NCI-H146 treated with DMSO at 0.1 percent for 48 hours (cell line): ENCODE measurements around the gene TREX2.

Experiments
- DNase-seq: peaks from one replicate; lab custom pipeline; 2025; ENCODE audit not compliant: unreplicated experiment; lab: John Stamatoyannopoulos, UW

The TREX2 gene

DNA sequence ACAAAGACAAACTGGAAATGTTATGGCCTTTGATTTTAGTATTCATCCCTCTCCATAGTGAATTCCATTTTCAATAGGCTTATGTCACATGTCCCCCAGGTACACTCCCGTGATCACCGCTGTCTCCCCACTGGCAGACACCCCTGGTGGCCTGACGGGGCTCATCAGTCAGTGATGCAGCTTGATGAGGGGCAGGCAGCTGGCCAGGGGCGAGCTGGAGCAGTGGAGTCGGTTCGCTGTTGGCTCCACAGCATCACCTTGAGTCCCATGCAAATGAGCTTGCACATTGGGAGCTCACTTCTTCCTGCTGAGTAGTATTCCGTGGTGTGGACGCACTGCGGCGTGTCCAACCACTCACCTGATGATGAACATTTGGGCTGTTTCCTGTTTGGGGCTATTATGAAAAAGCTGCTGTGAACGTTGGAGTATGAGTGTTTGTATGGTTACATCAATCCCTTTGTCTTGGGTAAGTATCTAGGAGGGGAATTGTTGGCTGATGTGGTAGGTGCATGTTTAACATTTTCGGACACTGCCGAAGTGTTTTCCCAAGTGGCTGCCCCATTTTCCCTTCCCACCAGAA, 5.2 kb downstream of the TREX2 start:
- no peak for DNase-seq

DNA sequence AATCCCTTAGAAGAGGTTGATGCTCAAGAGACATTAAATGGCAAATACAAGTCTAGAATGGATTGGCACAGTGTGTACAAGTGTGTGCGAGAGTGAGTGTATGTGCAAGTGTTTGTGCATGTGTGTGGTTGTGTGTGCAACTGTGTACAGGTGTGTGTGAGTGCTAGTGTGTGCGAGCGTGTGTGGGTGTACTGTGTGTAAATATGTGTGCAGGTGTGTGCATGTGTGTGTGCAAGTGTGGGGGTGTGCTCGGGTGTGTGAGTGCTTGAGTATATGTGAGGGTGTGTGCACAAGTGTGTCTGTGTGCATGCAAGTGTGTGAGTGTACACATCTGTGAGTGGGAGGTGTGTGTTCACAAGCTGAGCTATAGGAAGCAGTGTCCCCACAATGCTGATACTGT, 5.9 kb downstream of the TREX2 start:
- no peak for DNase-seq

DNA sequence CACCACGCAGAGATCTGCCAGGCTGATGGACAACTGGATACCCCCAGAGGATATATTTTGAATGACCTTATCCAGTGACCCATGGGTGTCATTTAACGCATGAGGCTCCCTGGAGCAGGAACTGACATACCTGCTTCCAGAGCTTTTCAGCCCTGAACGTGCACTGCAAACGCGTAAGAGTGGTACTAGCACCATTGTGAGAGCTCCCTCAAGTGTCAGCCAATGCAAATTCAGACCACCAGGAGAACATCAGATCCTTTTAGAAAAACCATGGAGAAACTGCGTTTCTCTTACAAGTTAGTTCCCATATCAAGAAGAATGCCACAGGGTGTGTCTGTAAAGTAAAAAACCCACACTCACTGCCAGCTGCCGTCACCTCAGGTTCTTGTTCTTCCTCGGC, 7.3 kb downstream of the TREX2 start:
- peak; percentile 6 for DNase-seq

GRCh38 chrX:153435845-153436244, 10.0 kb downstream of the TREX2 start:
- no peak for DNase-seq

DNA sequence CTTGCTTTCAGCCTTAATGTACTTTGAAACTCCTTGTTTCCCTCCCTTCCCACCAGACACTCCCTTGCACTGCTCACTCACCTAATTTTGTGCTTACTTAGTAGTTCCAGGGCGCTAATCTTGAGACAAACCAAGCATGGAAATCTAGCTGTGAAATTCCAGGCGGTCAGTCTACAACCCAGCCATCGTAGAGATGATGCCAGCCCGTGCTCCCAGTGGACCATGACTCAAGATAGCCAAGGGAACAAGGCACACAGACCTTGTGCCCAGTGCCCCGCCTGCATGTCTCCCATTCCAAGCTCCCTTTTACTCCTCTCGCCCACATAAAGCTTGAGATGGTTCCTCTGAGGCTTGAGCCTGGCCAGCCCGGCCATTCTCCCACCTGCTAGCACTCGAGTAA, 11.1 kb downstream of the TREX2 start:
- DNase-seq: no peak

DNA sequence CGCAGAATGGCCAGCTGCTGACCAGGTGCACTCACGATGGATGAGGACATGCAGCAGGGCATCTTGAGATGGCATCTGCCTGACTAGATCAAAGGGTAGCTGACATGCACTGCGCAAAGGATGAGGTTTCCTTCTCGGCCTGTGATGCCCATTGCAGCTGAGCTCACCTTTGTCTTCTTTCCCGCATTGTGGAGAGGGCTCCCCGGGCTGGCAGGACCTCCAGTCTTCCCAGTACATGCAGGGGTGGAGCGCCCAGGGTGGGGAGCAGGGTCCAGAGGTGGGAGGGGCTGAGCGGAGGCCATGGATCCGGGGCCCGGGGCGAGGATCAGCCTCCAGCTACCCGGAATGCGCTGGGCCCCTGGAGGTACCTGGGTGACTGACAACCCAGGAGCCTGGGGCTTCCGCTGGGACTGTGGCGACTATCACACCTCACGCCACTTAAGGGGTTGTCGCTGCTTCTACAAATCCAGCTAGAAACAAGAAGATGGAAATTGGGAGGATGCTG, 12.0 kb downstream of the TREX2 start:
- no peak for DNase-seq

DNA sequence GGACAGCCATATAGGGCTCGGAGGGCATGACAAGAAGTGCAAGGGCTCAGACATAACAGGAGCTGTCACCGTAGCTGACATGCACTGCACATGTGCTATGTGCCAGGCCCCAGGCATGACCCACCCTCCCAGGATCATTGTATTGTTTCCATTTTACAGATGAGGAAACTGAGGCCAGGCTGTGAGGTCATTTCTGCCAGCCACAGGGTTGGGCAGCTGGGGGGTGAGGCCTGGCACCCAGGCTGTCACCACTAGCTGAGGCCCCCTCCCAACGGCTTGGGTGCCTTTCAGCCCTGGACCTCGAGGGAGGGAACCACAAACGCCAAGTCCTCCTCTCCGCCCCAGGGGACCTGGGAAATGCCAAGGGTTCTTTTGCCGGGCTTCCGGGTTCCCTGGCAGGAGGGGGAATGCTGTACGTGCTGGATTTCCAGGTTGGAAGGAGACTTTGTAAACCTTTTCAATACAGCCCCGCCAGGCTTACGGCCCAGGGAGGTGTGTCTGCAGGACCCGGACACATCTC, 12.6 kb downstream of the TREX2 start:
- DNase-seq: no peak

DNA sequence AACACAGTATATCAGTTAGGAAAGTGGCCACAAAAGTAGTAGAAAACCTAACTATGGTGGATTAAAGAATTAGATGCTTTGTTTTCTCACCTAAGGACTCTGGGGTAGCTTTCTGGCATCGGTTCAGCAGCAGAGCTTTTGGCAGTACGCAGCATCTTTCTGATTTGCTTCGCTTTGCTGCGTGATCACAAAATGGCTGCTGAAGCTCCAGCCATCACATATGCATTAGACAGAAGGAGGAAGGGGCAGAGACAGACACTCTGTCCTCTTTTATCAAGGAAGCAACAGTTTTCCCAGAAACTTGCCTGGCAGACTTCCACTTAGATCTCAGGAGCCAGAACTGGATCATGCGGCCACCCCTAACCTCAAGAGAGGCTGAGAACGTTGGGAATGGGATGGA, 15.1 kb downstream of the TREX2 start:
- no peak for DNase-seq

GRCh38 chrX:153426204-153426603, 19.7 kb downstream of the TREX2 start:
- DNase-seq: no peak

- DNase-seq: no peak
Measured at GRCh38 chrX:153423652-153424051, 22.2 kb downstream of the TREX2 start.

DNA sequence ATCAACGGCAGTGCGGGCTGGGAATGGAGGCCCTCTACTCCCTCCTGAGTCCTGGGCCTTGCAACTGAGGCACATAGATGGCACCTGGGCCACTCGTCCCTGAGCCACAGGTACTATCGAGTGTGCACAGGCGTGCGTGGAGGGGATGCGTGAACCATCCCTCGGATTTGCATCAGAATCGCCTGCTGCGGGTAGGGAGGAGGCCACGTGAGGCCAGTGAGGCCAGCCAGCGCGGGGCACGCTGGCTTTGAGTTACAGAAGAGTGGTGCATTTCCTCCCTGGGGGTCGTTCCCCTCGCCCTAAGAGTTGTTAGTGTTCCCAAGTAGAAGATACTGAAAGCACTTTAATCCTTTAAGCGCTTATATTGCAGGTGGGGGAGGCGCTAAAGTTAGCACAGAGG, 24.0 kb downstream of the TREX2 start:
- DNase-seq: no peak

- DNase-seq: no peak
Measured at GRCh38 chrX:153420851-153421599, 24.8 kb downstream of the TREX2 start.

GRCh38 chrX:153417637-153418036, 28.2 kb downstream of the TREX2 start:
- DNase-seq: no peak

DNA sequence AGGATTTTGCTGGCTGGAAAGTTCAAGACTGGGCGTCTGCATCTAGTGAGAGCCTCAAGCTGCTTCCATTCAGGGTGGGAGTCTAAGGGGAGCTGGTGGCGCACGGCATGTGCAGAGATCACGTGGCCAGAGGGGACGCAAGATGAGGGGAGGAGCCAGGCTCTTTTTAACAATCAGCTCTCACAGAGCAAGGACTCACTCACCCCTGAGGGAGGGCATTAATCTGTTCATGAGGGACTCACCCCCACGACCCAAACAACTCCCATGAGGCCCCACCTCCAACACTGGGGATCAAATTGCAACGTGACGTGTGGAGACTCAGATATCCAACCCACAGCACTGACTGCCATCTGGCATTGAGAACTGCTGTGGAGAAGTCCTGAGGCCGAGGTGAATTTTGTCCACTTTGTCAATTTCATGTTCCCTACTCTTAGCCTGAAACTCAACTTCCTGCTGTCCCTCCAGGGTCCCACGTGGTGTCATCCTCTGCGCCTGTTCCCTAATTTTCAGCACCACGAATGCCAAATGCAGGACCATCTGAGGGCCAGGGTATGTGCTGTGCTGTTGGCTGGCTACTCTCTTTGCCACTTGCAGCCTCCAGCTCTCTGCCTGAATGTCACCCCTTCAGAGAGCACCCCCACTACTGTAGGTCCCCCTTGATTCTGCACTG, 28.9 kb downstream of the TREX2 start:
- no peak for DNase-seq

DNA sequence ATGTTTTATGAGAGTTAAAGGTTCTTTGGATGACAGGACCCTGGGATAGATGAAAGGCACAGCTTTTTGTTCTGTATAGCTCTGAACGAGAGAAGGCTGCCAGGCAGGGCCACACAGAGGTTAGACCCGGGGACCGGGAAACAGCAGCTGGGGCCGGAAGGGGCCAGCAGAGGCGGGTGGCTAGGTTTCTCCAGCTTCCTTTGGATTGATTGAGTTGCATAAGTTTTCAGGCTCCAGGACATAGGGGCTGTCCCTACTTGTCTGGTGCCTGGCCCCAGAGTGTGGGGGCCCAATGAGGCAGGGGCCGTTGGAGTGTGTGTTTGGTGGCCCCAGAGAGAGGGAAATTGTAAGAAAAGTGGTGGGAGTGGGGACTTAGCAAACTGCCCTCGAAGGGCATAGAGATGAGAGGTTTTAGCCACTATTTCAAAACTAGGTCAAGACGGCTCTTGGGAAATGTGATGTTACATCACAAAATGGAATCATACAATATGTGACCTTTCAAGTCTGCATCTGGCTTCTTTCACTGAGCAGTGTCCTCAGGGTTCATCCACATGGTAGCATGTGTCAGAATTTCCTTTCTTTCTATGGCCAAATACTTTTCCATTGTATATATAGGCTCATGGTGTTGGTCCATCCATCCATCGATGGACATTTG, 30.9 kb downstream of the TREX2 start:
- no peak for DNase-seq

DNA sequence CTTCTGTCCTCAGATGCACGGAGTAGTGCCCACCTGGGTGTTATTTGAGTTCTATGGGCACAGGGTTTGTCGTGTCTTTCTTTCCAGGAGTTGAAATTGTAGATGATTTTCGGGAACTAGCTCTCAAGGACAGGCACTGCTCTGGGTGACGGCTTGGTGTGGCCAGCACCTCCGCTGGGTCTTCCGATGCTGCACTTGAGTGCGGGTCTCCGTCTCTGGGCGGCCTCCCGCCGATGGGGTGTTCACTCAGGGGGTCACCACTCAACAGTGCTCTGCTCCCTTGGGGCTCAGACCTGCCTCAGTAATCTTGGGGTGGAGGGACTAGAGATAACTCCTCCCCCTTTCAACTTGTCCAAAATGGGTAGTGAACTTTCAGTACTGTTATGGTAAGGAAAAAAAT, 32.1 kb downstream of the TREX2 start:
- no peak for DNase-seq

DNA sequence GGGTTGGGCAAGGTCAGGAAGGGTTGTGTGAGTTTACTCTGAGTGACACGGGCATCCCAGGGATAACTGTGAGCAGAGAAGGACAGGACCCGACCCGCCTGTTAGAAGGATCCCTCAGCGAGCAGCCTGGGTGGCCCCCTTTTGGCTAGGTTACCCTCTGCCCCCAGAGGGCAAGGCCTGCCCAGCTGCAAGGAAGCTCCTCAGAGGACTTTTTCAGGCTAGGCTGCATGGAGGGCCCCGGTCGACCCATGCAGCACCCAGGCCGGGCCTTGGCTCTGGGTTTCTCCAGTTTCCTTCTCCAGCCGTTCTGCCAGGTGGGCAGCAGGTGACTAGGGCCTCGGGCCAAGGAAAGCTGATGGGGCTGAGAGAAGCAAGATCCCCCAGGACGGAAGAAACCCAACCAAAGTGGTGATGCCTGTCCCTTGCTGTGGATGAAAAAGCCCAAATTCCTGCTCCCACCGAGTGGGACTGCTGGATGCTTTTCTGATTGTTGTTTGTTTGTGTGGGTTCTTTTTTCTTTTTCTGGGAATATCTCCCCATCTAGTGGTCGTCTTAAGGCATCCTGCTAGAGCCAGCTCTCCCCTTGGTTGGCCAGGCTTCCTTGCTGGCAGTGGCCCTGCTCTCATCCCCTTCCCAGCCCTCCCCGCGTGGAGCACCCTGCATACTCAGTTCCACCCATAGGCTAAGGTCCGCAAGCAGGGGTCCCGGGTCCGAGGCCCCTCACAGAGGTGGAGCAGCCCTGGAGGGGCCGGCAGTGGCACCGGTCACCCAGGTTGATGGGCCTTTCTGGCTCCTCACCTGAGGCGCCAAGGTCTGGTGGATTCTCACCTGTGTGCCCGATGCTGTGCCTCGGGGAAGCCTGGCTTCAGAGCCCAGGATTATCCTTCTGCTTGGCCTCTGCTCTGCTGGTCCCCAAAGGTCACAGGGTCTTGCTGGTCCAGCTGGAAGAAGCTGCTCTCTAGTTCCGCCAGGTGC, 32.8 kb downstream of the TREX2 start:
- DNase-seq: no peak

DNA sequence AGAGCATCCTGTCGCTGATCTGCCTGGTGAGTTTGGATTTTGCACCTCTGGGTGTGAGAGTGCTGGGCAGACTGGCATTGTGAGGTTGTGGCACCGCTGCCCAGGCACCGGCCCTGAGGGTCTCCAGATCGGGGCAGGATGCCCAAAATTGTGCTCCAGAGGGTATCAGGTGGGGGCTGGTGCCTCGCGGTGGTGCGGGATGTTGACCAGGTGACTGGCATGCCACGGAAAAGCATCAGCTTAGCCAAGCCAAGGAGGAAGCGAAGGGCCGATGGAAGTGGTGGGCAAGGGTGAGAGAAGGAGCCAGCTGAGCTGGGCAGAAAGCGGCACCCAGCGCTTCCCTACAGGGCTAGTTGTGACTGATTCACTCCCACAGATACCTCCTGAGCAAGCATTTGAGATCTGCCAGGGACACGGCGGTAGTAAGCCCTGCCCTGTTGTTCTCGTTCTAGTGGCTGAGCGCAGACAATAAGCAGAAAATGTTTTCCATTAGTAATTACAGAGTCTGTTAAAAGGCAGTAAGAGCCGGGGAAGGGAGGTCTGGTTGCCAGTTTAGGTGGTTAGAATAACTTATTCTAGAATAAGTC, 33.8 kb downstream of the TREX2 start:
- DNase-seq: peak; percentile 1

DNA sequence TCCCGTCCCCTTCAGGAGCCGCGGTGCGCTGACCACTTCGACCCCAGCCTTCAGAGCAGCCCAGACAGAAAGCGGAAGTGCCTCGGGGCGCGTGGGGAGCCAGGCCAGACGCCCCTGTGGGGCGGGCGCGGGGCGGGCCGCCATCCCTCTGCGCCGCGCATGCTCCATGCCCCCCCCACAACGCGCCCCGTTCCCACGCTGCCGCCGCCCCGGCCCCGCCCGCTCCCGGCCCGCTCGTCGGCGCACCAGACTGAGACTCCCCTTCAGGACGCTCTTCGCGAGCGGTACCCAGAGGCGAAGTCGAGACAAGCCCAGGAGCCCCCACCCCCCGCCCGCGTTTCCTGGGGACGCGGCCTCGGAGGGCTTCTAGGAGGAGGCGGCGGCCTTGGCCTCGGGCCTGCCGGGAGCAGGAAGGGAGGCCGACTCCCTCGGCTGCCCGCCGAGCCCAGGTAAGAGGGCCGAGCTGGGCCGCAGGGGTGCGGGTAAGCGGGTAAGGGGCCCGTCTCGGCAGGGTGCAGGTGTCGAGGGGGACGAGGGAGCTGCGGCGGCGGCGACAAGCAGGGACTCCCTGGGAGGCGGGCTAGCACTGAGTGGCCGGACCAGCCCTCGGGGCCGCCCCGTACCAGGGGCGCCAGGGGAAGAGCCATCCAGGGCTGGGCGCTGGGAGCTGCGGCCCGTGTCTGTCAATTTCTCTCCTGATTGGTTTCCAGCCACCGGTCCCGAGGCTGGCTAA, 34.4 kb downstream of the TREX2 start, which contains the start of gene ZFP92:
Gene ZFP92, plus strand, starts transcription at position 218 of the 733 bp plus-strand sequence. CDS start 6,851 bp downstream, outside the sequence.
- DNase-seq: no peak
